HepG2 (cell line): ENCODE measurements around the gene ATG7. TPM values are rescaled to one million over a fixed set of nuclear protein-coding genes. Genes with fewer than 3 reads are reported as not detected.

Experiments
- ATAC-seq: fragments of 200-7000 bp; cut with Tn5 transposase; 3 replicates; pipeline ENCODE4 v1.9.1; 2020; ENCODE audit warnings: mild to moderate bottlenecking, moderate library complexity
- BruUV-seq: library from RNA; stranded (reverse); fragments of 400-500 nt; replicated peaks from 2 replicates; lab custom pipeline; 2021; lab: Mats Ljungman, UMichigan
- CTCF ChIA-PET: fragments of 300-600 bp; formaldehyde crosslinking; extraction: SDS; loops from one replicate; lab custom pipeline; 2021; ENCODE audit warnings: low total read pairs, inconsistent platforms, low intra/inter-chr PET ratio; lab: Yijun Ruan, JAX
- POLR2A ChIA-PET: fragments of 350-600 bp; sonication (Branson Sonifier 250); formaldehyde crosslinking; loops from one replicate; lab custom pipeline; 2020; ENCODE audit warnings: antibody characterized with exemption, inconsistent platforms; lab: Yijun Ruan, JAX
- DNase-seq: peaks from one replicate; pipeline ENCODE4 v3.0.0-alpha.2; 2015; ENCODE audit warnings: low spot score
- FAIRE-seq: peaks from 3 replicates; lab custom pipeline; 2011; peaks lifted over from hg19 to GRCh38; lab: Jason Lieb, UNC
- H2AFZ ChIP-seq: one replicate; pipeline ENCODE4 v1.6.1; 2011; ENCODE audit warnings: low read length, inconsistent platforms
- H3K27ac ChIP-seq: fragments of 300-600 bp; 3 replicates; pipeline ENCODE4 v1.8.0; 2011; ENCODE audit warnings: mixed run types, mild to moderate bottlenecking, mixed read lengths, low read length, inconsistent platforms; ENCODE audit not compliant: insufficient read depth; ENCODE audit errors: extremely low read length
- H3K27me3 ChIP-seq, 2 experiments: fragments of 200-600 bp in 1 of 2; 2 replicates in 1 of 2; 3 replicates in 1 of 2; pipeline versions ENCODE4 v1.6.0 to v1.8.0; 2011; ENCODE audit warnings: low read length in 2 of 2, mild to moderate bottlenecking in 2 of 2, moderate library complexity in 2 of 2, inconsistent platforms in 1 of 2; ENCODE audit not compliant: insufficient read depth in 2 of 2, control insufficient read depth in 1 of 2
- H3K36me3 ChIP-seq, 2 experiments: fragments of 200-600 bp in 1 of 2; replicated peaks in 1 of 2; 2 replicates in 1 of 2; 3 replicates in 1 of 2; pipeline versions ENCODE4 v1.5.1 to v1.8.0; 2011; ENCODE audit warnings: low read length in 2 of 2, inconsistent platforms in 1 of 2; ENCODE audit not compliant: insufficient read depth in 2 of 2, control insufficient read depth in 1 of 2
- H3K4me1 ChIP-seq: 2 replicates; pipeline ENCODE4 v1.5.1; 2012; ENCODE audit warnings: low read length, inconsistent platforms; ENCODE audit not compliant: insufficient read depth
- H3K4me2 ChIP-seq: 2 replicates; pipeline ENCODE4 v1.6.0; 2011; ENCODE audit warnings: low read depth, low read length, inconsistent platforms
- H3K4me3 ChIP-seq, 3 experiments: fragments of 200-600 bp in 1 of 3; sonication (generic), shearing (Covaris generic) in 1 of 3; replicated peaks in 1 of 3; 2 replicates each; pipeline ENCODE4 v1.5.1; 2011 to 2016; ENCODE audit warnings: low read length in 3 of 3, inconsistent platforms in 2 of 3, low read depth in 2 of 3, mild to moderate bottlenecking in 2 of 3, control low read depth in 1 of 3, mixed read lengths in 1 of 3; ENCODE audit not compliant: insufficient read depth in 1 of 3
- H3K79me2 ChIP-seq: one replicate; pipeline ENCODE4 v1.6.1; 2011; ENCODE audit warnings: low read length, inconsistent platforms; ENCODE audit not compliant: insufficient read depth
- H3K9ac ChIP-seq: 2 replicates; pipeline ENCODE4 v1.6.0; 2011; ENCODE audit warnings: mild to moderate bottlenecking, low read depth, low read length, inconsistent platforms; ENCODE audit not compliant: insufficient read depth
- H3K9me3 ChIP-seq: 2 replicates; pipeline ENCODE4 v1.5.1; 2012; ENCODE audit warnings: mild to moderate bottlenecking, low read length
- H4K20me1 ChIP-seq: 2 replicates; pipeline ENCODE4 v1.6.0; 2011; ENCODE audit warnings: inconsistent platforms, mild to moderate bottlenecking, low read length, moderate library complexity; ENCODE audit not compliant: insufficient read depth
- GATAD1 ChIP-seq: IDR thresholded peaks from 2 replicates; pipeline ENCODE4 v1.6.1; 2016; ENCODE audit warnings: missing genetic modification reagents, missing compliant biosample characterization
- HOXD1 ChIP-seq: sonication (generic); formaldehyde crosslinking; IDR thresholded peaks from 2 replicates; pipeline ENCODE4 v1.5.0; 2020; ENCODE audit warnings: missing genetic modification reagents
- POLR2A ChIP-seq, 2 experiments: IDR thresholded peaks; 2 replicates each; pipeline ENCODE4 v1.6.1; 2011; ENCODE audit warnings: low read depth in 2 of 2, low read length in 2 of 2, mild to moderate bottlenecking in 1 of 2, moderate library complexity in 1 of 2; ENCODE audit not compliant: insufficient read depth in 1 of 2
- RFX1 ChIP-seq: fragments of 450-650 bp; IDR thresholded peaks from 2 replicates; pipeline ENCODE4 v1.6.1; 2017
- ZFP36L1 ChIP-seq: sonication (generic); formaldehyde crosslinking; IDR thresholded peaks from 2 replicates; pipeline ENCODE4 v1.8.0; 2022; ENCODE audit warnings: mild to moderate bottlenecking, missing genetic modification reagents, moderate library complexity
- ZNF234 ChIP-seq: sonication (generic); formaldehyde crosslinking; conservative IDR thresholded peaks from 2 replicates; pipeline ENCODE4 v1.5.1; 2020; ENCODE audit warnings: mild to moderate bottlenecking, missing genetic modification reagents
- ZNF615 ChIP-seq: sonication (generic); formaldehyde crosslinking; IDR thresholded peaks from 2 replicates; pipeline ENCODE4 v1.5.0; 2020; ENCODE audit warnings: mild to moderate bottlenecking, missing genetic modification reagents, borderline replicate concordance
- ZNF841 ChIP-seq: sonication (generic); formaldehyde crosslinking; IDR thresholded peaks from 2 replicates; pipeline ENCODE4 v1.8.1; 2023; ENCODE audit warnings: missing genetic modification reagents, borderline replicate concordance
- WGBS: methylation state at CpG from one replicate; pipeline ENCODE4 v1.1.6; 2017; ENCODE audit warnings: low lambda C conversion rate; 5-methylcytosine and 5-hydroxymethylcytosine counted together
- in situ Hi-C: cut with HindIII; loops from 2 replicates; pipeline ENCODE4 v1.10.0; 2017; ENCODE audit warnings: low pct_unique_long_range_greater_than_20kb; ENCODE audit not compliant: extremely low pct_ligation_motif_present
- intact Hi-C: fragments of 100-400 bp; cut with micrococcal nuclease; formaldehyde crosslinking; loops from one replicate; pipeline ENCODE4 v1.10.0; 2022; ENCODE audit not compliant: unreplicated experiment
- polyA plus RNA-seq, 8 experiments: library from polyadenylated mRNA; depleted of rRNA in 3 of 8; stranded (reverse) in 7 of 8; unstranded in 1 of 8; fragments of >200 nt; fragmentation: Illumina TruSeq in 4 of 8; extraction: Trizol in 4 of 8; gene quantifications; 2 replicates each; pipeline versions ENCODE4 v1.2.1 to v1.2.3, GENCODE V29; 2011 to 2016; ENCODE audit warnings: low read depth in 4 of 8, missing spikeins in 1 of 8, mixed read lengths in 1 of 8; ENCODE audit not compliant: insufficient read depth in 1 of 8
- total RNA-seq, 5 experiments: library from RNA; depleted of rRNA; stranded (reverse); fragments of >200 nt; fragmentation: Illumina TruSeq; extraction: Trizol; gene quantifications; 2 replicates each; pipeline ENCODE4 v1.2.3, GENCODE V29; 2016; ENCODE audit warnings: low read depth in 1 of 5
- TF ChIP-seq, protein P1 (sequence below): sonication (generic); formaldehyde crosslinking; IDR thresholded peaks from 2 replicates; pipeline ENCODE4 v1.8.0; 2022; ENCODE audit warnings: missing genetic modification reagents, mild to moderate bottlenecking, borderline replicate concordance
- TF ChIP-seq, protein P2 (sequence below): IDR thresholded peaks from 2 replicates; pipeline ENCODE4 v1.6.1; 2016; ENCODE audit warnings: control low read depth
- TF ChIP-seq, protein P3 (sequence below): sonication (generic); formaldehyde crosslinking; IDR thresholded peaks from 2 replicates; pipeline ENCODE4 v1.5.0; 2020; ENCODE audit warnings: missing genetic modification reagents, mild to moderate bottlenecking, borderline replicate concordance

The ATG7 gene
- total and polyA plus RNA-seq, 2 of the 13 experiments (the other 11 are each of a cell fraction or from before 2014, with no cell fraction given) = 7.8 to 22.1 TPM

DNA sequence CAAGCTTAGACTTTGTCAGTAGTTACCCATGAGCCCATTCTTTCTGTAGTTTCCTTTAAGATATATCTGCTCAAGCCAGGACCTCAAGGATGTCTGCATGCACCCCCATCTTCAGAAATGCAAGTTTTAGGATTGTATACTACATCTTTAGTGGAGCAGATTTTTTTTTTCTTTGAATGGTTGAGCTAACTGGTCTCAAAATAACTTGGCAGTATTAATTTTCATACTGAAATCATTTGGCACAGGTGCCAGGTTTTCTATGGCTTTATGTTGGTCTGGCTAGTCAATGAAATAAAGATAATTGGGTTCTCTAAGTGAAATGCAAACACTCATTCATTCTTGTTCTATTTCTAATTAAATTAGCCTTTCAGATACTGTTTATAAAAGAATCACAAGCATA is 108.9 kb downstream of the ATG7 start (continued):
- no peak for TF ChIP-seq GATAD1 (CRISPR knock-in tag)

DNA sequence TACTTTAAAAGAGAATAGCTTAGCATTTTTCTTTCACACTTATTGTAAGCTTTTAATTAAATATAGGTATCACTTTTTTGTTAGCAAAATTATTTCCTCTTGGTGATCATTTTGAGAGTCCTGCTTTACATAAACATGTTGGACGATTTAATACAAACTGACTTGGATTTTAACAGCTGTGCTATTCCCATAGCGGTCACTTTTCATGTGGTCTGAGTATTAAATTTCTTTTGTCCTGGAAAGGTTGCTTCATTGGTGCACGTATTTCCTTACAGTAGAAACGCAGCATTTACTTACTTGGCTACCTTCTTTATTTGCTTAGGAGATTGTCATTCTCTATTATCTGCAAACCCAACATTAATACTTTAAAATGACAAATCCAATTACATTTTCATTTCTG is 109.4 kb downstream of the ATG7 start:
- in situ Hi-C loops = loop anchor here (5.0 to 10.0 kb wide), 3 partner anchors 156 to 423 kb away; no protein-coding TSS in a partner anchor
- Histone ChIP-seq H3K27me3 (no peaks in the 10 kb centered on the region), H4K20me1 (no peaks in the 10 kb centered on the region), H3K27ac (no peak overlapping the region), H3K9ac (no peak overlapping the region), H3K79me2 (no peaks in the 10 kb centered on the region), H3K9me3 (no peaks in the 10 kb centered on the region), H2AFZ (no peak overlapping the region), H3K4me2 (no peak overlapping the region), H3K4me3 (no peak overlapping the region), H3K4me1 (peaks cover 15% of the 10 kb centered on the region), H3K36me3 (no peaks in the 10 kb centered on the region)
- no TSS peak for BruUV-seq
- DNase-seq = no peak
- ChIA-PET CTCF (interaction anchor here (0.7 kb wide), 1 partner anchor 422 kb away, joined by 3 read pairs; no protein-coding TSS in a partner anchor), POLR2A (no interaction called here)
- WGBS = 93% methylated on average over 4 of the region's 4 CpGs
- intact Hi-C loops = loop anchor here (2.0 kb wide), 1 partner anchor 271 kb away; no protein-coding TSS in a partner anchor
- FAIRE-seq = no peak
- no peak for ATAC-seq
- TF ChIP-seq RFX1 (no peak), ZNF841 (CRISPR knock-in tag) (no peak)

DNA sequence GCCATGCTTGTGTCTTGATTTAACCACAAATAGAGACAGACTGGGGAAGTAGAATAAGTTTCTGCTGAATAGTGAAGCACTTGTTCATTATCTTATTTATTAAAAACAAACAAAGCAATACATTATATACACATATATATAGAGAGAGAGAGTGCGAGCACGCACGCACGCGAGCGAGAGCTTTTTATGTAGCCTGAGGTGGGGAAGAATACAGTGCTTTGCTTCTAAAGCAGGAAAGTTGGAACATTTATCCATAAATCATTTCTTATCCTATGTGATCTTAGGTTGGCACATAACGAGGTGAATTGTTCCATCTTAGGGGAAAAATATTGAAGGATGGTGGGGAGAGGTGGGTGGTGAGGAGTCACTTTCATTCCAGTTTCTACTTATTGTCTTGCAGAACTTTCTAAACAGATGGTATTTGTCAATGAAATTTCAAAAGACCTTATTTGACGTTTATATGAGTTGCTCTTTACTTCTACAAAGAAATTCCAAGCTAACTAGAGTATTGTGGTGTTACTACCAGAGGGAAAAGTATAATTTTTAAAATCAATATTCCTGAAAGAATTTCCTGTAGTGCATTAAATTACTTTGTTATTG is 110.0 kb downstream of the ATG7 start:
- BruUV-seq = no TSS peak
- Histone ChIP-seq H3K4me1 (peaks cover 15% of the 10 kb centered on the region), H3K79me2 (no peaks in the 10 kb centered on the region), H3K4me3 (no peak overlapping the region), H3K9me3 (no peaks in the 10 kb centered on the region), H4K20me1 (no peaks in the 10 kb centered on the region), H3K9ac (no peak overlapping the region), H3K27ac (no peak overlapping the region), H3K4me2 (no peak overlapping the region), H3K36me3 (no peaks in the 10 kb centered on the region), H3K27me3 (no peaks in the 10 kb centered on the region), H2AFZ (no peak overlapping the region)
- intact Hi-C loops (no loop called here), in situ Hi-C loops (loop anchor here (5.0 to 10.0 kb wide), 3 partner anchors 155 to 423 kb away; no protein-coding TSS in a partner anchor)
- 98% methylated on average over 8 of the region's 8 CpGs for WGBS
- ChIA-PET CTCF (no interaction called here), POLR2A (no interaction called here)
- DNase-seq = no peak
- ATAC-seq = no peak
- no peak for FAIRE-seq
- TF ChIP-seq, protein P1, sequence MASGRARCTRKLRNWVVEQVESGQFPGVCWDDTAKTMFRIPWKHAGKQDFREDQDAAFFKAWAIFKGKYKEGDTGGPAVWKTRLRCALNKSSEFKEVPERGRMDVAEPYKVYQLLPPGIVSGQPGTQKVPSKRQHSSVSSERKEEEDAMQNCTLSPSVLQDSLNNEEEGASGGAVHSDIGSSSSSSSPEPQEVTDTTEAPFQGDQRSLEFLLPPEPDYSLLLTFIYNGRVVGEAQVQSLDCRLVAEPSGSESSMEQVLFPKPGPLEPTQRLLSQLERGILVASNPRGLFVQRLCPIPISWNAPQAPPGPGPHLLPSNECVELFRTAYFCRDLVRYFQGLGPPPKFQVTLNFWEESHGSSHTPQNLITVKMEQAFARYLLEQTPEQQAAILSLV (CRISPR knock-in tag) = no peak
- TF ChIP-seq POLR2A (IDR thresholded peaks at IDR 0.05; ENCODE audit: insufficient read depth in 1 of 2, low read depth in 2 of 2, low read length in 2 of 2) (no peak), ZFP36L1 (no peak), ZNF234 (CRISPR knock-in tag) (no peak), HOXD1 (CRISPR knock-in tag) (no peak), ZNF615 (CRISPR knock-in tag) (no peak)
- TF ChIP-seq, protein P2, sequence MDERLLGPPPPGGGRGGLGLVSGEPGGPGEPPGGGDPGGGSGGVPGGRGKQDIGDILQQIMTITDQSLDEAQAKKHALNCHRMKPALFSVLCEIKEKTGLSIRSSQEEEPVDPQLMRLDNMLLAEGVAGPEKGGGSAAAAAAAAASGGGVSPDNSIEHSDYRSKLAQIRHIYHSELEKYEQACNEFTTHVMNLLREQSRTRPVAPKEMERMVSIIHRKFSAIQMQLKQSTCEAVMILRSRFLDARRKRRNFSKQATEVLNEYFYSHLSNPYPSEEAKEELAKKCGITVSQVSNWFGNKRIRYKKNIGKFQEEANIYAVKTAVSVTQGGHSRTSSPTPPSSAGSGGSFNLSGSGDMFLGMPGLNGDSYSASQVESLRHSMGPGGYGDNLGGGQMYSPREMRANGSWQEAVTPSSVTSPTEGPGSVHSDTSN = no peak
- TF ChIP-seq, protein P3, sequence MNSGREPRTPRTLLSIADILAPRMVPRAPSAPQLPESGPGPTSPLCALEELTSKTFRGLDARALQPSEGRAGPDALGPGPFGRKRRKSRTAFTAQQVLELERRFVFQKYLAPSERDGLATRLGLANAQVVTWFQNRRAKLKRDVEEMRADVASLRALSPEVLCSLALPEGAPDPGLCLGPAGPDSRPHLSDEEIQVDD (CRISPR knock-in tag) = no peak
